Stomach (tissue), 4 donors: ENCODE measurements around the gene SH3BGR.

ENCODE experiments used
- EP300 ChIP-seq: sonication (generic); formaldehyde crosslinking; IDR thresholded peaks from one replicate; pipeline ENCODE4 v1.6.1; 2017; ENCODE audit warnings: antibody characterized with exemption
- POLR2A ChIP-seq, 4 donors: fragments of 450-650 bp; IDR thresholded peaks; one replicate each; pipeline ENCODE4 v1.6.1; 2016; ENCODE audit warnings: antibody characterized with exemption in 4 of 4, control low read depth in 2 of 4, mild to moderate bottlenecking in 1 of 4, moderate library complexity in 1 of 4
- POLR2AphosphoS5 ChIP-seq, 3 donors: sonication (generic); formaldehyde crosslinking; IDR thresholded peaks; one replicate each; pipeline ENCODE4 v1.6.1; 2016; ENCODE audit warnings: antibody characterized with exemption in 3 of 3
- TF ChIP-seq, protein P1 (sequence below), 7 experiments: fragments of 450-650 bp in 4 of 7; fragments of 200-600 bp in 3 of 7; sonication (generic) in 3 of 7; IDR thresholded peaks; one replicate each; pipeline ENCODE4 v1.5.1; 2016 to 2019; ENCODE audit warnings: antibody characterized with exemption in 7 of 7, control low read depth in 2 of 7, mild to moderate bottlenecking in 1 of 7

DNA sequence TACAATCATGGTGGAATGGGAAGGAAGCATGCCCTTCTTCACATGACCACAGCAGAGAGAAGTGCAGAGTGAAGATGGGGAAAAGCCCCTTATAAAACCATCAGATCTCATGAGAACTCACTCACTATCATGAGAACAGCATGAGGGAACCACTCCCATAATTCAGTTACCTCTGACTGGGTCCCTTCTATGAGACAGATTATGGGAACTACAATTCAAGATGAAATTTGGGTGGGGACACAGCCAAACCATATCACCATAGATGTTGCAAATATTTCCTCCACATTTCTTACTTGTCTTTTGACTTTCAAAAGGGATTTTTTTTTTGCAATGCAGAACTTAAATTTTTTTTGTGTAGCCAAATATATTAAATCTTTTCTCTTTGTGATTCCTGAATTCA is 14.8 kb downstream of the SH3BGR start:
- TF ChIP-seq POLR2A (IDR thresholded peaks at IDR 0.05) (no peak), POLR2AphosphoS5 (IDR thresholded peaks at IDR 0.05) (no peak), EP300 (no peak)
- TF ChIP-seq, protein P1, sequence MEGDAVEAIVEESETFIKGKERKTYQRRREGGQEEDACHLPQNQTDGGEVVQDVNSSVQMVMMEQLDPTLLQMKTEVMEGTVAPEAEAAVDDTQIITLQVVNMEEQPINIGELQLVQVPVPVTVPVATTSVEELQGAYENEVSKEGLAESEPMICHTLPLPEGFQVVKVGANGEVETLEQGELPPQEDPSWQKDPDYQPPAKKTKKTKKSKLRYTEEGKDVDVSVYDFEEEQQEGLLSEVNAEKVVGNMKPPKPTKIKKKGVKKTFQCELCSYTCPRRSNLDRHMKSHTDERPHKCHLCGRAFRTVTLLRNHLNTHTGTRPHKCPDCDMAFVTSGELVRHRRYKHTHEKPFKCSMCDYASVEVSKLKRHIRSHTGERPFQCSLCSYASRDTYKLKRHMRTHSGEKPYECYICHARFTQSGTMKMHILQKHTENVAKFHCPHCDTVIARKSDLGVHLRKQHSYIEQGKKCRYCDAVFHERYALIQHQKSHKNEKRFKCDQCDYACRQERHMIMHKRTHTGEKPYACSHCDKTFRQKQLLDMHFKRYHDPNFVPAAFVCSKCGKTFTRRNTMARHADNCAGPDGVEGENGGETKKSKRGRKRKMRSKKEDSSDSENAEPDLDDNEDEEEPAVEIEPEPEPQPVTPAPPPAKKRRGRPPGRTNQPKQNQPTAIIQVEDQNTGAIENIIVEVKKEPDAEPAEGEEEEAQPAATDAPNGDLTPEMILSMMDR (IDR thresholded peaks at IDR 0.05): no peak
